Uterus (tissue), 4 donors: Measurements from ENCODE around the gene ALOX5. TPM values are rescaled to one million over a fixed set of nuclear protein-coding genes. Genes with fewer than 3 reads are reported as not detected.

Experiments
- DNase-seq, 2 donors: peaks; one replicate each; pipeline ENCODE4 v3.0.0-alpha.2; 2019 to 2020
- H3K27ac ChIP-seq, 2 donors: fragments of 200-600 bp; sonication (generic); 1 replicate in 1 of 2; 2 replicates in 1 of 2; pipeline ENCODE4 v1.5.1; 2016 to 2018
- H3K27me3 ChIP-seq, 2 donors: fragments of 200-600 bp; sonication (generic); one replicate each; pipeline ENCODE4 v1.5.1; 2018 to 2019; ENCODE audit warnings: control low read depth in 1 of 2
- H3K36me3 ChIP-seq, 2 donors: fragments of 200-600 bp; sonication (generic); one replicate each; pipeline ENCODE4 v1.5.1; 2019; ENCODE audit warnings: control low read depth in 1 of 2
- H3K4me1 ChIP-seq, 2 donors: fragments of 200-600 bp; sonication (generic); one replicate each; pipeline ENCODE4 v1.5.1; 2018 to 2019; ENCODE audit warnings: control low read depth in 1 of 2
- H3K4me3 ChIP-seq, 2 donors: fragments of 200-600 bp; sonication (generic); 1 replicate in 1 of 2; 2 replicates in 1 of 2; pipeline ENCODE4 v1.5.1; 2018 to 2019; ENCODE audit warnings: mild to moderate bottlenecking in 1 of 2
- H3K9me3 ChIP-seq, 2 donors: fragments of 200-600 bp; sonication (generic); one replicate each; pipeline ENCODE4 v1.5.1; 2019; ENCODE audit warnings: control low read depth in 1 of 2
- POLR2A ChIP-seq, 2 donors: fragments of 450-650 bp; IDR thresholded peaks; one replicate each; pipeline ENCODE4 v1.6.1; 2016; ENCODE audit warnings: antibody characterized with exemption in 2 of 2, mild to moderate bottlenecking in 1 of 2, moderate library complexity in 1 of 2
- intact Hi-C: fragments of 100-400 bp; cut with DNase I; formaldehyde crosslinking; loops from one replicate; pipeline ENCODE4 v1.15.1; 2023; ENCODE audit warnings: low total_unique reads
- total RNA-seq, 4 donors: library from RNA; depleted of rRNA in 3 of 4; stranded (reverse); fragments of >200 nt in 3 of 4; gene quantifications; one replicate each; pipeline versions ENCODE4 v1.1.0 to v1.2.4, GENCODE V29; 2014 to 2023
- TF ChIP-seq, protein P1 (sequence below), 4 experiments: fragments of 200-600 bp in 2 of 4; fragments of 450-650 bp in 2 of 4; sonication (generic) in 2 of 4; IDR thresholded peaks; one replicate each; pipeline ENCODE4 v1.5.1; 2016 to 2019; ENCODE audit warnings: antibody characterized with exemption in 4 of 4, mild to moderate bottlenecking in 2 of 4, moderate library complexity in 1 of 4
- donor health status: DM: yes; HTN: yes; CAD: no.

The ALOX5 gene
- total RNA-seq, 4 donors from 2014 or later, result 3.5 to 32.5 (median 10.6) TPM

- Histone ChIP-seq H3K27me3 (no peaks in the 10 kb centered on the region), H3K4me1 (no peaks in the 10 kb centered on the region), H3K27ac (no peak overlapping the region), H3K9me3 (no peaks in the 10 kb centered on the region), H3K4me3 (no peak overlapping the region), H3K36me3 (no peaks in the 10 kb centered on the region)
- DNase-seq, result no peak
- TF ChIP-seq POLR2A (IDR thresholded peaks at IDR 0.05), result no peak
- TF ChIP-seq, protein P1, sequence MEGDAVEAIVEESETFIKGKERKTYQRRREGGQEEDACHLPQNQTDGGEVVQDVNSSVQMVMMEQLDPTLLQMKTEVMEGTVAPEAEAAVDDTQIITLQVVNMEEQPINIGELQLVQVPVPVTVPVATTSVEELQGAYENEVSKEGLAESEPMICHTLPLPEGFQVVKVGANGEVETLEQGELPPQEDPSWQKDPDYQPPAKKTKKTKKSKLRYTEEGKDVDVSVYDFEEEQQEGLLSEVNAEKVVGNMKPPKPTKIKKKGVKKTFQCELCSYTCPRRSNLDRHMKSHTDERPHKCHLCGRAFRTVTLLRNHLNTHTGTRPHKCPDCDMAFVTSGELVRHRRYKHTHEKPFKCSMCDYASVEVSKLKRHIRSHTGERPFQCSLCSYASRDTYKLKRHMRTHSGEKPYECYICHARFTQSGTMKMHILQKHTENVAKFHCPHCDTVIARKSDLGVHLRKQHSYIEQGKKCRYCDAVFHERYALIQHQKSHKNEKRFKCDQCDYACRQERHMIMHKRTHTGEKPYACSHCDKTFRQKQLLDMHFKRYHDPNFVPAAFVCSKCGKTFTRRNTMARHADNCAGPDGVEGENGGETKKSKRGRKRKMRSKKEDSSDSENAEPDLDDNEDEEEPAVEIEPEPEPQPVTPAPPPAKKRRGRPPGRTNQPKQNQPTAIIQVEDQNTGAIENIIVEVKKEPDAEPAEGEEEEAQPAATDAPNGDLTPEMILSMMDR (IDR thresholded peaks at IDR 0.05), result no peak
- intact Hi-C loops, result no loop called here
Measured at GRCh38 chr10:45466784-45467183, 92.8 kb downstream of the ALOX5 start.

DNA sequence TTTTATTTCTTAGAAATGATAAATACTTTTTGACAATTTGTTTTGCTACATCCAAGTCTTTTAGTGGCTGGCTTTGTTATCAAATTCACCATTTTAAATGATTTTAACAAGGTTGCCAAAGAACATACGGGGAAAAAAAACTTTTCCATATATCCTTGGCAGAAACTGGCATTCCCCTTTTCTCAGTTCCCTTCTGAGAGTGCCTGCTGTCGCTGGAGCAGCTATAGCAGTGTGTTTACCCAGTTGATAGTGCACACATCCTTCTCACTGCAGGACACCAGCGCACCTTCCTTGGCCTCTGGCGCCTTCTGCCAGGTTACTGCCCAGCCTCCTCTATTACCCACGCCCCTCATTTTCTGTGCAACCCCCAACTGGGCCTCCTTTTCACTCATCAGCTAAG lies 94.1 kb downstream of the ALOX5 start:
- no peak overlapping the region for H3K27ac ChIP-seq
- H3K4me1 ChIP-seq, result no peaks in the 10 kb centered on the region
- no peaks in the 10 kb centered on the region for H3K27me3 ChIP-seq
- TF ChIP-seq, protein P1 (IDR thresholded peaks at IDR 0.05), result no peak
- TF ChIP-seq POLR2A (IDR thresholded peaks at IDR 0.05), result no peak
- no peak overlapping the region for H3K4me3 ChIP-seq
- H3K9me3 ChIP-seq, result no peaks in the 10 kb centered on the region
- H3K36me3 ChIP-seq, result no peaks in the 10 kb centered on the region
- no peak for DNase-seq
- intact Hi-C loops, result no loop called here

- no peaks in the 10 kb centered on the region for H3K4me1 ChIP-seq
Measured at GRCh38 chr10:45470098-45471012, 96.3 kb downstream of the ALOX5 start.

DNA sequence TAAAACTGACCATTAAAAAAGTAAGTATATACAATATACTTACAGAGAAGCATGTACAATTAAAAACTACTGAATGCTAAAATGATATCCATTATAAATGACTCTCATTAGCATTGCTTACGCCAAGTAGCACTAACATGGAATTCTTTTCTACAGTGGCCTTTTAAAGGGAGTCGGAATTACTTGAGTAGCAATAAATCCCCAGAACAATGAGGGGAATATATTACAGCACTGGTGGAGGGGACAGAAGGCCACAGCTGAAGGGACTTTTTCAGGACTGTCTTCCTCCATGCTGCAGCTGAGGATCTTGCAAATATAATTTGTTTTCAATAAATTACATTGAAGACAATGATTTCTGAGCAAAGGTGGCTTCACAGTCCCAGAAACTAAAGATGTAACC lies 97.0 kb downstream of the ALOX5 start:
- H3K27ac ChIP-seq, result peak overlapping the region in 1 of 2 donors; percentile 36
- no peak for DNase-seq
- intact Hi-C loops, result no loop called here
- no peaks in the 10 kb centered on the region for H3K36me3 ChIP-seq
- H3K4me1 ChIP-seq, result no peaks in the 10 kb centered on the region
- TF ChIP-seq, protein P1 (IDR thresholded peaks at IDR 0.05), result no peak
- no peak for TF ChIP-seq POLR2A (IDR thresholded peaks at IDR 0.05)
- no peaks in the 10 kb centered on the region for H3K9me3 ChIP-seq
- H3K27me3 ChIP-seq, result no peaks in the 10 kb centered on the region
- no peak overlapping the region for H3K4me3 ChIP-seq

More at GRCh38 chr10:45470098-45471012, 96.3 kb downstream of the ALOX5 start:
- no peaks in the 10 kb centered on the region for H3K27me3 ChIP-seq
- H3K9me3 ChIP-seq, result no peaks in the 10 kb centered on the region
- H3K36me3 ChIP-seq, result no peaks in the 10 kb centered on the region
- no peak overlapping the region for H3K4me3 ChIP-seq
- intact Hi-C loops, result no loop called here
- H3K27ac ChIP-seq, result peak overlapping the region in 1 of 2 donors; percentile 36
- no peak for DNase-seq
- TF ChIP-seq, protein P1 (IDR thresholded peaks at IDR 0.05), result no peak
- TF ChIP-seq POLR2A (IDR thresholded peaks at IDR 0.05), result no peak
